ENCODE results near the gene CCL22.
"Not testable (repeated sequence)": the region's sequence is repeated elsewhere in the genome, so short reads cannot be mapped to it uniquely, and the experiment has no call there.

Gene CCL22

GRCh38 chr16:57333402-57333801 lies 25.2 kb upstream of the CCL22 start:
- in situ Hi-C loops (cut with MboI; ENCODE audit: low sequenced_read_pairs, unreplicated experiment): no loop called here
- no peak for DNase-seq (ENCODE audit: low spot score)
- no peak for TF ChIP-seq CTCF (IDR thresholded peaks at IDR 0.05; ENCODE audit: borderline replicate concordance, control extremely low read depth, extremely low read depth, insufficient read depth, missing control alignments)

DNA sequence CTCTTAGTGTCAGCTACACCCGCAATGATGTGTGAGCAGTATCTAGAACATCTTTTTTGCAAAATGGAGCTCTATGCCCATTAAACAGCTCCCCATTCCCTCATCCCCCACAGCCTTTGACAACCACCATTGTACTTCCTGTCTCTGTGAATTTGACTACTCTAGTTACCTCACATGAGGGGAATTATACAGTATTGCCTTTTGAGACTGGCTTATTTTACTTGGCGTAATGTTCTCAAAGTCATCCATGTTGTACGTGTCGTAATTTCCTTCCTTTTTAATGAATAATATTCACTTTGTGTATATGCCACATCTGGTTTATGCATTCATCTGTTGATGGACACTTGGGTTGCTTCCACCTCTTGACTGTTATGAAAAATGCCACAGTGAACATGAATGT lies 23.2 kb upstream of the CCL22 start:
- TF ChIP-seq CTCF (IDR thresholded peaks at IDR 0.05; ENCODE audit: borderline replicate concordance, control extremely low read depth, extremely low read depth, insufficient read depth, missing control alignments): no peak

DNA sequence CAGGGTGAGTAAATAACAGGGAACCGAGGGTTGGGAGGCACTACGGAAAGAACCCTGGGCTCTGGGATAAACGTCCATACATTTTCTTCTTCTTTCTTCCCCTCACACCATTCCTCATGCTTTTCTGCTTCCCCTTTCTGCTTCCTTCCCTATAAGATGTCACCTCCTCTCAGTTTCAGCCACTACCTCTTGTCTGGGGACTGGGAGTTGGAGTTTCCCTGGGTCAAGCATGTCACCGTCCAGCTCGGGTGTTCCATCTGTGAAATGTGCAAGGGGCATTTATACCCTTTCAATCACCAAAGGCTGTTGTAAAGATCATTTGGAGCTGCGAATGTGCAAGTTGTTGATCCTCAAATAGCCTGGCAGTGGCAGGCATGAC lies 17.5 kb upstream of the CCL22 start:
- in situ Hi-C loops (cut with MboI; ENCODE audit: low sequenced_read_pairs, unreplicated experiment): no loop called here
- TF ChIP-seq CTCF (IDR thresholded peaks at IDR 0.05; ENCODE audit: borderline replicate concordance, control extremely low read depth, extremely low read depth, insufficient read depth, missing control alignments): no peak
- no peak for DNase-seq (ENCODE audit: low spot score)

More for the DNA sequence above, 23.2 kb upstream of the CCL22 start:
- DNase-seq (ENCODE audit: low spot score): no peak
- in situ Hi-C loops (cut with MboI; ENCODE audit: low sequenced_read_pairs, unreplicated experiment): no loop called here

DNA sequence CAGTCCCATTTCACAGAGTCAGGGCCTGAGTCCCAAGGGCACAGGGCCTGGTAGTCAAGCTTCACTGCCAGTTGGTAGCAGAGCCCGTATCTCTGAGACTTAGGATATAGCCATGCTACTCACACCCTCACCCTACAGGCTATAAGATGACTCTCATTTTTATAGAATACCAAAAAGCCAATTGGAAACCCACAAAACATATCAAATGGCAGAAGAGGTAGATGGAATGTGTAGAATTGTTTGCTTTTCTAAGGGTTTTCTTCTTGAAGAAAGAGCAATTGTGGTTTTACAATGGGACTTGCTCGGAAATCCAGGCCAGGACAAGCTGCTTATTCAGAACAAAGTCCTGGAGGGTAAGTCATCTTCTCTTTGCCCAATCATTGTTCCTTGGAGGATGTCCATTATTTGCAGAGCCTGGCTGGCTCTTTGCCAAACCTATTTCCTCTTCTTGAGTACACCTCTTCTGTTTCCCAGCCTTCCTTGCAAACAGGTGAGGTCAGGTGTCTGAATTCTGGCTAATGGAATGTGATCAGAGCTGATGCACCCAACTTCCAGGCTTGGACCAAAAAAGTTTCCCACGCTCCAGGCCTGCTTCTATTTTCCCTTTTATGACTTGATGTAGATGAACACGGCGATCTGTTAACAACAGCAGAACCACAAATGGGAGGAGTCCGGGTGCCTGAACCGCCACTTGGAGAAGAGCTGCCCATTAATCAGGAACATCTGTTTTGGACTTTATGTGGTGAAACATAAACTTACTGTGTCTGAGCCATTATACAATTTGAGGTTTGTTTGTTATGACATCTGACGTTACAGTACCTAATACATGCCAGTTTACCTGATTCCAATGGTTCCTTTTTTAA lies 16.9 kb upstream of the CCL22 start:
- TF ChIP-seq CTCF (IDR thresholded peaks at IDR 0.05; ENCODE audit: borderline replicate concordance, control extremely low read depth, extremely low read depth, insufficient read depth, missing control alignments): no peak
- DNase-seq (ENCODE audit: low spot score): no peak
- in situ Hi-C loops (cut with MboI; ENCODE audit: low sequenced_read_pairs, unreplicated experiment): no loop called here

DNA sequence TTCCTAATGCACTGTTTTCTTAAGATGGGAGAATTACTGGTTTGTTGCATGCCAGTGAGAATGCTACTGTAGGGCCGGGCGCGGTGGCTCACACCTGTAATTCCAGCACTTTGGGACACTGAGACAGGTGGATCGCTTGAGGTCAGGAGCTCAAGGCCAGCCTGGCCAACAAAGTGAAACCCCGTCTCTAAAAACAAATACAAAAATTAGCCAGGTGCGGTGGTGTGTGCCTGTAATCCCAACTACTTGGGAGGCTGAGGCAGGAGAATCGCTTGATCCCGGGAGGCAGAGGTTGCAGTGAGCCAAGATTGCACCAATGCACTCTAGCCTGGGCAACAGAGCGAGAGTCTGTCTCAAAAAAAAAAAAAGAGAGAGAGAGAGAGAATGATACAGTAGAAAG lies 16.0 kb upstream of the CCL22 start:
- DNase-seq (ENCODE audit: low spot score); in situ Hi-C loops (cut with MboI; ENCODE audit: low sequenced_read_pairs, unreplicated experiment): not testable (repeated sequence)

DNA sequence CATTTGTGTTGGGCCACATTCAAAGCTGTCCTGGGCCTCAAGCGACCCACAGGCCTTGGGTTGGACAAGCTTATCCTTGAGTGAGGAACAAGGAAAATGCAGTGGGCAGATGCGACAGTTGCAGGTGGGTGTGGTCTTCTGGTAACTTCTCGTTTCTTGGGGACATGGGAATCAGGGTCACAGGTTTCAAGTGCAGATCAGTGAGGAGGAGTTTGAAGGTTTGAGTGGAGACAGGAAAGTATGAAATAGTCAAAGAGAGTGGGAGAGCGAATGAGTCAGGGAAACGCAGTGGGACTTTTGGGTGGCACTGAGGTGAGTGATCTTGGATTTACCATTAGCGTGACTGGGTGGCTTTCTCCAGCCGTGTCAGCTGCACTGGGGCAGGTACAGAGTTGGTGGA lies 15.4 kb upstream of the CCL22 start:
- no peak for TF ChIP-seq CTCF (IDR thresholded peaks at IDR 0.05; ENCODE audit: borderline replicate concordance, control extremely low read depth, extremely low read depth, insufficient read depth, missing control alignments)
- DNase-seq (ENCODE audit: low spot score): no peak
- in situ Hi-C loops (cut with MboI; ENCODE audit: low sequenced_read_pairs, unreplicated experiment): no loop called here

- DNase-seq (ENCODE audit: low spot score); in situ Hi-C loops (cut with MboI; ENCODE audit: low sequenced_read_pairs, unreplicated experiment): not testable (repeated sequence)
Measured at GRCh38 chr16:57344094-57344493, 14.5 kb upstream of the CCL22 start.

GRCh38 chr16:57345021-57345420 lies 13.6 kb upstream of the CCL22 start:
- no peak for DNase-seq (ENCODE audit: low spot score)
- in situ Hi-C loops (cut with MboI; ENCODE audit: low sequenced_read_pairs, unreplicated experiment): no loop called here
- TF ChIP-seq CTCF (IDR thresholded peaks at IDR 0.05; ENCODE audit: borderline replicate concordance, control extremely low read depth, extremely low read depth, insufficient read depth, missing control alignments): no peak

All from GM13976 (cell line).